Measurements from ENCODE around the gene TEX38. TPM values are rescaled to one million over a fixed set of nuclear protein-coding genes. Genes with fewer than 3 reads are reported as not detected.
A peak's percentile ranks its signal among the peaks of the same experiment; 100 is the strongest.

TEX38 gene
- total RNA-seq, 2 donors from 2014 or later = 0.55 TPM; not detected in 1

DNA sequence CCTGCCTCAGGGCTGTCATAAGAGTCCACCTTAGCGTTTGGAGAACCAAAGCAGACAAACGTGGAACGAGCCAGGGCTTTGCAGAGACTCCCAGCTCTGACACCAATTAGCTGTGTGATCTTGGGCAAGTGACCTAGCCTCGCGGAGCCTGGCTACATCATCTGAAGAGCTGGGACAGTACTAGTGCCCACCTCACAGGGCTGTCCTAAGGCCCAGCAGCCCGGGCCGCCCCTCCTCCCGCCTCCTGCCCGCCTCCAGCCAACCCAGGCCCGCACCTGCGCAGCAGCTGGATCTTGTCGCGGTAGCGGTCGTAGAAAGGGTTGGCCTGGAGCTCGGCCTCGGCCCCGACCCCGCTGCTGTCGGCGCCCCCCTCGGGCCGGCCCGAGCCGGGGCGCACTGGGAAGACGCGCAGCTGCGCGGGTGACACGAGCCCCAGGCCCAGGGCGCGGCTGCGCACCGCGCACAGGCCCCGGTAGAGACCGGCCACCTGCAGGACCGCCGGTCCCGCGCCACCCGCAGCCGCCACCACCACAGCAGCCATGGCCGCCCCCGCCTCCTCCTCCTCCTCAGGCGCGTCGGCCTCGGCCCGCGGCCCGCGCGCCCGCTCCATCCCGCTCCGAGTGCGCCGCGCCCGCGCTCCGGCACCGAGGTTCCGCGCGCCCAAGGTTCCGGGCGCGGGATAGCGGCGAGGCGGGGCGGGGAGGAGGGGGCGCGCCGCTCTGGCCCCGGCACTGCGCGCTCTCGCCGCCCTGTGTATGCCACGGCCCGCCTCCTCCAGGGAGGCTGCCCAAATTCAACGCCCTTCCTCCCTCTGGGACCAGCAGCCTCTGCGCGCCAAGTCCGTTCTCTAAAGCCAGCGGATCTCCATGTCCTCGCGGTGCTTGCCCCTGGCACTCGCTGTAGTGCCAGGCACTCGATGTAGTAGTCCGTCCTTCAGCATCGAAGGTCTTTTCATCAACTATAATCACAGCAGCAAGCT is 3.6 kb upstream of the TEX38 start, which contains the start of gene ATPAF1:
TSS of gene ATPAF1 (minus strand) at position 583 of the 979 bp plus-strand sequence. CDS start at position 541, 42 bp downstream.
- peaks cover 28% of the 10 kb centered on the region for H3K4me1 Mint-ChIP-seq
- H3K27ac Mint-ChIP-seq = peak within 1 kb of the TSS; percentile 67
- Histone ChIP-seq H3K9me3 (ENCODE audit: control insufficient read depth, low read length) (no peaks in the 10 kb centered on the region), H3K36me3 (ENCODE audit: control insufficient read depth, insufficient read depth, low read length) (peaks cover 19% of the 10 kb centered on the region), H3K4me3 (ENCODE audit: low read length) (peak within 1 kb of the TSS; percentile 85), H3K27me3 (ENCODE audit: control insufficient read depth, insufficient read depth, low read length, poor library complexity, severe bottlenecking) (no peaks in the 10 kb centered on the region), H3K27ac (ENCODE audit: low read depth, low read length) (peak within 1 kb of the TSS; percentile 18), H3K4me1 (ENCODE audit: control insufficient read depth, insufficient read depth, low read length) (peaks cover 5% of the 10 kb centered on the region), H3K9ac (ENCODE audit: extremely low read depth, low read length, poor library complexity, severe bottlenecking) (peak within 1 kb of the TSS; percentile 46)
- peak; percentile 92 for DNase-seq
- H3K4me3 Mint-ChIP-seq = no peak within 1 kb of the TSS
- peaks cover 2% of the 10 kb centered on the region for H3K9me3 Mint-ChIP-seq
- peaks cover 24% of the 10 kb centered on the region for H3K36me3 Mint-ChIP-seq (ENCODE audit: low read depth)
- TF ChIP-seq, protein P1, sequence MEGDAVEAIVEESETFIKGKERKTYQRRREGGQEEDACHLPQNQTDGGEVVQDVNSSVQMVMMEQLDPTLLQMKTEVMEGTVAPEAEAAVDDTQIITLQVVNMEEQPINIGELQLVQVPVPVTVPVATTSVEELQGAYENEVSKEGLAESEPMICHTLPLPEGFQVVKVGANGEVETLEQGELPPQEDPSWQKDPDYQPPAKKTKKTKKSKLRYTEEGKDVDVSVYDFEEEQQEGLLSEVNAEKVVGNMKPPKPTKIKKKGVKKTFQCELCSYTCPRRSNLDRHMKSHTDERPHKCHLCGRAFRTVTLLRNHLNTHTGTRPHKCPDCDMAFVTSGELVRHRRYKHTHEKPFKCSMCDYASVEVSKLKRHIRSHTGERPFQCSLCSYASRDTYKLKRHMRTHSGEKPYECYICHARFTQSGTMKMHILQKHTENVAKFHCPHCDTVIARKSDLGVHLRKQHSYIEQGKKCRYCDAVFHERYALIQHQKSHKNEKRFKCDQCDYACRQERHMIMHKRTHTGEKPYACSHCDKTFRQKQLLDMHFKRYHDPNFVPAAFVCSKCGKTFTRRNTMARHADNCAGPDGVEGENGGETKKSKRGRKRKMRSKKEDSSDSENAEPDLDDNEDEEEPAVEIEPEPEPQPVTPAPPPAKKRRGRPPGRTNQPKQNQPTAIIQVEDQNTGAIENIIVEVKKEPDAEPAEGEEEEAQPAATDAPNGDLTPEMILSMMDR (conservative IDR thresholded peaks at IDR 0.05) = no peak
- 4 to 13% methylated on average over 25 to 96 of the region's 96 CpGs for WGBS, 2 experiments (ENCODE audit: insufficient coverage in 1 of 2, insufficient read length in 1 of 2)
- no peaks in the 10 kb centered on the region for H3K27me3 Mint-ChIP-seq (ENCODE audit: insufficient read depth)

DNA sequence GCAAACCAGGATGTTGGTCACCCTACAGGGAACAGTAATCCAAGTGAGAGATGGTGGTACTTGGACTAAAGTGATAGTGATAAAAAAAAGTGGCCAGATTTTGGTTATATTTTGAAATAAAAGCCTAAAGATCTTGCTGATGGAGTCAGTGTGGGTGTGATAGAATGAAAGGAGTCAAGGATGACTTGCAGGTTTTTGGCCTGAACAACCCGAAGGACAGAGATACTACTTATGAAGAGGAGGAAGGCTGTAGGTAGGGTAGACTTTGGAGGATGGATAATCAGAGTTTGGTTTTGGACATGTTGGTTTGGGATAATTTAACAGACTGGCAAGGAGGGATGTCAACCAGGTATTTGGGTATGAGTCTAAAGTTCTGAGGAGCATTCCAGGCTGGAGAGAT is 1.5 kb upstream of the TEX38 start:
- peaks cover 10% of the 10 kb centered on the region for H3K36me3 Mint-ChIP-seq (ENCODE audit: low read depth)
- no peak overlapping the region for H3K4me3 ChIP-seq (ENCODE audit: low read length)
- H3K4me3 Mint-ChIP-seq = no peak overlapping the region
- H3K36me3 ChIP-seq (ENCODE audit: control insufficient read depth, insufficient read depth, low read length) = peaks cover 20% of the 10 kb centered on the region
- TF ChIP-seq, protein P1 (conservative IDR thresholded peaks at IDR 0.05) = no peak
- no peaks in the 10 kb centered on the region for H3K27me3 Mint-ChIP-seq (ENCODE audit: insufficient read depth)
- no peak overlapping the region for H3K27ac ChIP-seq (ENCODE audit: low read depth, low read length)
- no peaks in the 10 kb centered on the region for H3K9me3 ChIP-seq (ENCODE audit: control insufficient read depth, low read length)
- peaks cover 6% of the 10 kb centered on the region for H3K4me1 ChIP-seq (ENCODE audit: control insufficient read depth, insufficient read depth, low read length)
- no peaks in the 10 kb centered on the region for H3K9me3 Mint-ChIP-seq
- WGBS, 2 experiments (ENCODE audit: insufficient coverage in 1 of 2, insufficient read length in 1 of 2) = 95 to 100% methylated on average over 1 of the region's 1 CpG
- H3K27me3 ChIP-seq (ENCODE audit: control insufficient read depth, insufficient read depth, low read length, poor library complexity, severe bottlenecking) = no peaks in the 10 kb centered on the region
- H3K4me1 Mint-ChIP-seq = peaks cover 34% of the 10 kb centered on the region
- DNase-seq = no peak
- H3K27ac Mint-ChIP-seq = no peak overlapping the region
- no peak overlapping the region for H3K9ac ChIP-seq (ENCODE audit: extremely low read depth, low read length, poor library complexity, severe bottlenecking)

DNA sequence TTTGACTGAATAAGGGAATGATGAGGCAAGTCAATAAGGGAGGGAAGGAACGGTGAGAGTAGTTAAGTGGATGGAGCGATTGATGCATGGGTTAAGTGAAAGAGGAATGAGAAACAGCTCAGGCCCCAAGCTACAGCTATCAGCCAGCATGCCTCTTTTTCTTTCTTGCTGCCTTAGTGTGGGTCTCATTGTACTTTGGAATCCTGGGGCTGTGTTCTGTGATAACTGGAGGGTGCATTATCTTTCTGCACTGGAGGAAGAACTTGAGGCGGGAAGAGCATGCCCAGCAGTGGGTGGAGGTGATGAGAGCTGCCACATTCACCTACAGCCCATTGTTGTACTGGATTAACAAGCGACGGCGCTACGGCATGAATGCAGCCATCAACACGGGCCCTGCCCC is 1.0 kb downstream of the TEX38 start:
- H3K27me3 Mint-ChIP-seq (ENCODE audit: insufficient read depth) = no peaks in the 10 kb centered on the region
- H3K9ac ChIP-seq (ENCODE audit: extremely low read depth, low read length, poor library complexity, severe bottlenecking) = no peak overlapping the region
- WGBS, 2 experiments (ENCODE audit: insufficient coverage in 1 of 2, insufficient read length in 1 of 2) = 67 to 77% methylated on average over 5 to 8 of the region's 8 CpGs
- no peak overlapping the region for H3K4me3 ChIP-seq (ENCODE audit: low read length)
- no peaks in the 10 kb centered on the region for H3K27me3 ChIP-seq (ENCODE audit: control insufficient read depth, insufficient read depth, low read length, poor library complexity, severe bottlenecking)
- peaks cover 13% of the 10 kb centered on the region for H3K4me1 Mint-ChIP-seq
- no peak for DNase-seq
- H3K36me3 Mint-ChIP-seq (ENCODE audit: low read depth) = peaks cover 25% of the 10 kb centered on the region
- peaks cover 4% of the 10 kb centered on the region for H3K4me1 ChIP-seq (ENCODE audit: control insufficient read depth, insufficient read depth, low read length)
- TF ChIP-seq, protein P1 (conservative IDR thresholded peaks at IDR 0.05) = no peak
- no peak overlapping the region for H3K27ac ChIP-seq (ENCODE audit: low read depth, low read length)
- H3K36me3 ChIP-seq (ENCODE audit: control insufficient read depth, insufficient read depth, low read length) = peaks cover 45% of the 10 kb centered on the region
- no peaks in the 10 kb centered on the region for H3K9me3 Mint-ChIP-seq
- H3K27ac Mint-ChIP-seq = peak overlapping the region; percentile 56
- no peaks in the 10 kb centered on the region for H3K9me3 ChIP-seq (ENCODE audit: control insufficient read depth, low read length)
- no peak overlapping the region for H3K4me3 Mint-ChIP-seq
